ENCODE data around the gene APLP1. TPM values are rescaled to one million over a fixed set of nuclear protein-coding genes. Genes with fewer than 3 reads are reported as not detected.
"Not testable (repeated sequence)": the region's sequence is repeated elsewhere in the genome, so short reads cannot be mapped to it uniquely, and the experiment has no call there.

Gene APLP1
- total RNA-seq, 4 donors from 2014 or later, result 0.27 to 0.33 TPM; not detected in 2

DNA sequence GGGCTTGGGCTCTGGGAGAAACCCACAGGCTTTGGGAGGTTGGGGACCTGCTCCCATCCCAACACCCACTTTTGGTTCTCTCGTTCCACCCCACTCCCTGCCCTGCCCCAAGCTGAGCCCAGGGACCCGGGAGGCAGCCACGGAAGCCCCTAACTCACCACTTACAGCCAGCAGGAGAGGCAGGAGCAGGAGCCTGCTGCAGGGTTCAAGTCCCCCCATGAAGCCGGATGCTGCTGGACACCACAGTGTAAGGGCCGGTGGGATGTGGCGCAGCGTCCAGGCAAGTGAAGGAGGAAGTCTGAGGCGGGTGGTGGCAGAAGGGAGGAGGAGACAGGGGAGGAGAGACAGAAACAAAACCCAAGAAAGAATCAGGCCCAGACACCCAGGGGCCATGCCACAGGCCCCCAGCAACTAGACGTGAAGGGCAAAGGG lies 39.7 kb downstream of the APLP1 start, which contains the start of gene TYROBP:
Gene TYROBP, minus strand, starts transcription at position 286 of the 432 bp plus-strand sequence. Its CDS starts 67 bp downstream, at position 219.
- H3K27ac ChIP-seq, result peak within 1 kb of the TSS in 1 of 4 donors; percentile 14
- no peaks in the 10 kb centered on the region for H3K4me1 ChIP-seq
- TF ChIP-seq, protein P1, sequence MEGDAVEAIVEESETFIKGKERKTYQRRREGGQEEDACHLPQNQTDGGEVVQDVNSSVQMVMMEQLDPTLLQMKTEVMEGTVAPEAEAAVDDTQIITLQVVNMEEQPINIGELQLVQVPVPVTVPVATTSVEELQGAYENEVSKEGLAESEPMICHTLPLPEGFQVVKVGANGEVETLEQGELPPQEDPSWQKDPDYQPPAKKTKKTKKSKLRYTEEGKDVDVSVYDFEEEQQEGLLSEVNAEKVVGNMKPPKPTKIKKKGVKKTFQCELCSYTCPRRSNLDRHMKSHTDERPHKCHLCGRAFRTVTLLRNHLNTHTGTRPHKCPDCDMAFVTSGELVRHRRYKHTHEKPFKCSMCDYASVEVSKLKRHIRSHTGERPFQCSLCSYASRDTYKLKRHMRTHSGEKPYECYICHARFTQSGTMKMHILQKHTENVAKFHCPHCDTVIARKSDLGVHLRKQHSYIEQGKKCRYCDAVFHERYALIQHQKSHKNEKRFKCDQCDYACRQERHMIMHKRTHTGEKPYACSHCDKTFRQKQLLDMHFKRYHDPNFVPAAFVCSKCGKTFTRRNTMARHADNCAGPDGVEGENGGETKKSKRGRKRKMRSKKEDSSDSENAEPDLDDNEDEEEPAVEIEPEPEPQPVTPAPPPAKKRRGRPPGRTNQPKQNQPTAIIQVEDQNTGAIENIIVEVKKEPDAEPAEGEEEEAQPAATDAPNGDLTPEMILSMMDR (IDR thresholded peaks at IDR 0.05 in 4 of 5, conservative IDR thresholded peaks at IDR 0.05 in 1 of 5), result no peak
- TF ChIP-seq POLR2A (IDR thresholded peaks at IDR 0.05), result peak; percentile 11 to 36
- no peaks in the 10 kb centered on the region for H3K36me3 ChIP-seq
- H3K4me3 ChIP-seq, result peak within 1 kb of the TSS in 1 of 4 donors; percentile 32
- no peaks in the 10 kb centered on the region for H3K9me3 ChIP-seq
- peaks cover 0 to 2% (median 0%) of the 10 kb centered on the region in 3 donors for H3K27me3 ChIP-seq
- in situ Hi-C loops (cut with MboI; ENCODE audit: low sequenced_read_pairs in 4 of 4) (no loop called here), intact Hi-C loops (cut with DNase I; ENCODE audit: low total_unique reads) (no loop called here)
- no peak for DNase-seq
- no peak for ATAC-seq

GRCh38 chr19:35908973-35909683 lies 40.8 kb downstream of the APLP1 start:
- DNase-seq, result peak; percentile 50 to 66
- H3K36me3 ChIP-seq, result no peaks in the 10 kb centered on the region
- peak in 1 of 2 donors; percentile 41 for ATAC-seq
- intact Hi-C loops (cut with DNase I; ENCODE audit: low total_unique reads) (no loop called here), in situ Hi-C loops (cut with MboI; ENCODE audit: low sequenced_read_pairs in 4 of 4) (no loop called here)
- TF ChIP-seq POLR2A (IDR thresholded peaks at IDR 0.05), result no peak
- TF ChIP-seq, protein P1 (IDR thresholded peaks at IDR 0.05 in 4 of 5, conservative IDR thresholded peaks at IDR 0.05 in 1 of 5), result no peak
- no peaks in the 10 kb centered on the region for H3K4me1 ChIP-seq
- no peak overlapping the region for H3K4me3 ChIP-seq
- H3K9me3 ChIP-seq, result no peaks in the 10 kb centered on the region
- peak overlapping the region in 1 of 4 donors; percentile 14 for H3K27ac ChIP-seq
- H3K27me3 ChIP-seq, result peaks cover 0 to 2% (median 0%) of the 10 kb centered on the region in 3 donors

- TF ChIP-seq, protein P1 (IDR thresholded peaks at IDR 0.05 in 4 of 5, conservative IDR thresholded peaks at IDR 0.05 in 1 of 5), result no peak
- Histone ChIP-seq H3K36me3 (no peaks in the 10 kb centered on the region), H3K27ac (no peak overlapping the region), H3K4me3 (no peak overlapping the region), H3K27me3 (peaks cover 0 to 2% (median 0%) of the 10 kb centered on the region in 3 donors), H3K9me3 (no peaks in the 10 kb centered on the region), H3K4me1 (no peaks in the 10 kb centered on the region)
- no peak for DNase-seq
- in situ Hi-C loops (cut with MboI; ENCODE audit: low sequenced_read_pairs in 4 of 4) (no loop called here), intact Hi-C loops (cut with DNase I; ENCODE audit: low total_unique reads) (no loop called here)
- no peak for ATAC-seq
Observed at GRCh38 chr19:35909684-35910035, 41.3 kb downstream of the APLP1 start.

DNA sequence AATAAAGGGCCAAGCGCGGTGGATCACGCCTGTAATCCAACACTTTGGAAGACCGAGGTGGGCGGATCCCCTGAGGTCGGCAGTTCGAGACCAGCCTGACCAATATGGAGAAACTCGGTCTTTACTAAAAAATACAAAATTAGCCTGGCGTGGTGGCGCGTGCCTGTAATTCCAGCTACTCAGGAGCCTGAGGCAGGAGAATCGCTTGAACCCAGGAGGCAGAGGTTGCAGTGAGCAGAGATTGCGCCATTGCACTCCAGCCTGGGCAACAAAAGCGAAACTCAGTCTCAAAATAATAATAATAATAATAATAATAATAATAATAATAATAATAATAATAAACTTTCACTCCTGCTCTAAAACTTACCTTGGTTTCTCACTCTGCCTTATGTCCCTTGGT lies 42.0 kb downstream of the APLP1 start:
- ATAC-seq; H3K27ac ChIP-seq; H3K9me3 ChIP-seq; DNase-seq; H3K27me3 ChIP-seq; in situ Hi-C loops (cut with MboI; ENCODE audit: low sequenced_read_pairs in 4 of 4); intact Hi-C loops (cut with DNase I; ENCODE audit: low total_unique reads); H3K4me3 ChIP-seq; H3K4me1 ChIP-seq; H3K36me3 ChIP-seq: not testable (repeated sequence)

DNA sequence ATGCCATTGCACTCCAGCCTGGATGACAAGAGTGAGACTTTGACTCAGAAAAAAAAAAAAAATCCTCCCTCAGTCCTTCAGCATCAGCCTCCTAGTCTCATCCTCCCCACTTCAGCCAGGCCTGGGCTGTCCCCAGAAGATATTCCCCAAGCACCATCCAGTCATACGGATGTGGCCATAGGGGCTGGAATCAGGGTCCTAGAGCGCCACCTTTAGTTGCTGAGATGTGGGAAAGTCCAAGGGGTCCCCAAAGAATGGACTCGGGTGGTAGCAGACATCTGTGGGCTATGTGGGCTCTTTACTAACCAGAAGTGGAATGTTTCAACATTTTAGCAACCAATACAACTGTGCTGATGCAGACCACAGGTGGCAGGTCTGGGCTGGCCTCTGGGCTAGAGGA lies 42.8 kb downstream of the APLP1 start:
- no peak overlapping the region for H3K4me3 ChIP-seq
- no peaks in the 10 kb centered on the region for H3K4me1 ChIP-seq
- ATAC-seq, result no peak
- DNase-seq, result no peak
- H3K9me3 ChIP-seq, result no peaks in the 10 kb centered on the region
- in situ Hi-C loops (cut with MboI; ENCODE audit: low sequenced_read_pairs in 4 of 4) (no loop called here), intact Hi-C loops (cut with DNase I; ENCODE audit: low total_unique reads) (no loop called here)
- no peak overlapping the region for H3K27ac ChIP-seq
- H3K27me3 ChIP-seq, result peaks cover 0 to 2% (median 0%) of the 10 kb centered on the region in 3 donors
- TF ChIP-seq POLR2A (IDR thresholded peaks at IDR 0.05), result no peak
- no peaks in the 10 kb centered on the region for H3K36me3 ChIP-seq

All from gastrocnemius medialis (tissue), 4 donors.